NCI-H2196 treated with DMSO at 0.1 percent for 48 hours (cell line): ENCODE results near the gene ASIC4.

Experiments
- DNase-seq: peaks from one replicate; lab custom pipeline; 2025; ENCODE audit not compliant: unreplicated experiment; lab: John Stamatoyannopoulos, UW

The ASIC4 gene

DNA sequence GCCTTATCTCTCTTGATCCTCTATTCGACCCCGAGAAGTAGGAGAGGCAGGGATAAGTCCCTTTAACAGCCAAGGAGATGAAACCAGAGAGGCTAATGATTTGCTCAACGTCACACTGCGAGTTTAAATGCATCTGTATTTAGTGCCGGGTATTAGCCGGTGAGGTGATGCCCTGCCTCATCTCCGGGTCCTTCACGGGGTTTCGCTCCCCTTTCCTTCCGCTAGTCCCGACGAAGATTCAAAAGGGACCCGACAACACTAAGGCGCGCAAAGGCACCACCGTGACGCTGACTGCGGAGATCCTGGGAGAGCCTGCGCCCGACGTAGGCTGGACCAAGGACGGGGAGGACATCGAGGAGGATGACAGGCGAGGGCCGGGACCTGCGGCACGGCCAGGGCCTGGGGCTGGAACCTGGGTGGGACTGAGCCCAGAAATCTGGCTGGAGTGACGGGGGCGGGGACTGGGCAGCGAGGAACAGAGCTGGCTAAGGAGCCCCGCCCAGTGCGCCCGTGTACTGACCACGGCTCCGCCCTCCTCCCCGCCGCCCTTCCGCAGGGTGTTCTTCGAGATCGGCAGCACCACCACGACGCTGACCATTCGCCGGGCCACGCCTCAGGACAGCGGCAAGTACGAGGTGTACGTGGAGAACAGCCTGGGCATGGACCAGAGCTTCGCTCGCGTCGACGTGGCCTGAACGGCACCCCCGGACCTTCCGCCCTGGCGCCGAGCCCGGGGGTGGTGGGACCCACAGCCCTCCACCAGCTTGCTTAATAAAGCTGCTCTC, 16.6 kb upstream of the ASIC4 start:
- DNase-seq = peak; percentile 86

DNA sequence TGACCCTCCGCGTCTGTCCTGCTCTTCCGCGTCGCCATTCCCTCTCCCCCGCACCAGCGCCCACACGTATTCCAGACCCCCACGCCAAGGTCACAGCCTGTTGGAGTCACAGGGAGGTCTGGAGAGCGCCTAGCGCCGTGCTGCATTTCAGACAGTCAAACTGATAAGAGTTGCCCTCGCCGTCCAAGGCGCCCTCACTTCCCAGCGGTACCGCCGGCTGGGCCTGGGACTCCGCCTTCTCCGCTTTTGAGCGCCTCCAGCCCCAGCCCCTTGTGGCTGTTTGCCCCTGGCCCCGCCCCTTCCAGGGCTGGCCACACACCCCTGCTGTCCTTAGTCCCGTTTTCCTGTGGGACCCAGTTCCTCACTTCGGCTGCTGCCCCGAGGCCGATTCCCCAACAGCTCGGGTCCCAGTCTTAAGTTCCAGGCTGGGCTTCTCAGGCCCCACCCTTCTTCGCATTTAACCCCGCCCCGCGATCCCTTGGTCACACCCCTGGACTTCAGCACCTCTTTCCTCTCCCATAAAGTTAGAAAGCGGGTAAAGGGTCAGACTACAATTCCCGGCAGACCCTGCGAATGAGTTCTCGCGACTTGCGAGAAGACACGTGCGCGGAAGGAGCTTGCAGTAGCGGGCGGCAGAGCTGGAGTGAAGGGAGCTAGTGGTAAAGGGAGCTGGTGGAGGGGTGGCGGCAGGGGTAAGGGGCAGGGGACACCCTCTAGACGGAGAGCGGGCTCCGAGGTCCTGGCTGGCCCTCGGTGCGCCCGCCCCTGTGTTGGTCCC, 15.8 kb upstream of the ASIC4 start, which contains the start of gene GMPPA:
Gene GMPPA (plus strand): TSS at position 612 of the 778 bp plus-strand sequence. CDS start 1,085 bp downstream, outside the sequence.
- peak; percentile 93 for DNase-seq

DNA sequence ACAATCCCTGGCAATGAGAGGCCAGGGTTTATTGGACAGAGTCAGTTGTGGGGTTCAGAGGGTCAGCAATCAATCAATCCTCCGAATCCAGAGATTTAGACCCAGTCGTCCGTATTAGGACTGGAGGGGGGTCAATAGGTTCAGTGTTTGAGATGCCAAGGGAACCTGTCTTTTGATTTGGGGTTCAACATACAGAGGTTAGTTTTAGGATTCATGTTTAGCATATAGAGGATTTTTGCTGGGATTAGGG, 15.3 kb upstream of the ASIC4 start:
- DNase-seq = no peak

DNA sequence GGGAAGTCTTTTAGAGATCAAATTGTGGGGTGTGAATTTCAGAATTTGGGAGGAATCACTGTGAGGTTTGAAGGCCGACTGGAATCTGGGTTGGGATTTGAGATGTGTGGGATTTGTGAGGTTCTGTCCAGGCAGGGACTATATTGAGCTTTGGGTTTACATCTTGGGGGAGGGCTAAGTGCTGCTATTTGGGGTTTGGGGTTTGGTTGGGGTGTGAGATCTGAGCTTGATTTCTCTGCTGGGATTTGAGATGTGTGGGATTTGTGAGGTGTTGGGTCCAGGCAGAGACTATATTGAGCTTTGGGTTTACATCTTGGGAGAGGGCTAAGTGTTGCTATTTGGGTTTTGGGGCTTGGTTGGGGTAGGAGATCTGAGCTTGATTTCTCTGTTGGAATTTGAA, 14.7 kb upstream of the ASIC4 start:
- no peak for DNase-seq

DNA sequence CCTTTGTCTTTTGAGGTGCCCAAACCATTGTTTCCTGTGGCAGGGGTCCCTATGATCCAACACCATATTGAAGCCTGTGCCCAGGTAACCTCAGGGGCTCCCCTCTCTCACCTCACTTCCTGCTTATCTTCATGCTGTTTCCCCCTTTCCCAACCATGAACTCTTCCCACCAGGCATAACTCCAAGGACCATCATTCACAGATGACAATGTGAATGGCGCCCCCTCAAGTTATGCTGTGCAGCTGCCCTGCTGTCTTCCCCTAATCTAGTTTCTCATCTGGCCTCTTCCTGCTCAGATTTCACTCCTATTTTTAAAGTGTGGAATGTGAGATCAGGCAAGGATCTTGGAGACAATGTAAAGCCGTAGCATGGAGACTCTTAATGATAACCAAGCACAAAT, 14.1 kb upstream of the ASIC4 start:
- DNase-seq = no peak

DNA sequence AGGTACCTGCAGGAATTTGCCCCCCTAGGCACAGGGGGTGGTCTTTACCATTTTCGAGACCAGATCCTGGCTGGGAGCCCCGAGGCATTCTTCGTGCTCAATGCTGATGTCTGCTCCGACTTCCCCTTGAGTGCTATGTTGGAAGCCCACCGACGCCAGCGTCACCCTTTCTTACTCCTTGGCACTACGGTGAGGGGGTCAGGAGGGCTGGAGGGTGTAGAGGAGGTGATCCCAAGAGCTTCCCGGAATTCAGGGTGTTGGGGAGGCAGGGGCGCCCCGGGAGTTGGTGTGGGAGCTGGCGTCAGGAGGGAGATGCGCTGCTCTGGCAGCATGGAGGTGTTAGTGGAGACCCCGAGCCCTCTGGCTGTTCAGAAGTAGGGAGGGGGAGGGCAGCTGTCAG, 12.4 kb upstream of the ASIC4 start:
- no peak for DNase-seq

DNA sequence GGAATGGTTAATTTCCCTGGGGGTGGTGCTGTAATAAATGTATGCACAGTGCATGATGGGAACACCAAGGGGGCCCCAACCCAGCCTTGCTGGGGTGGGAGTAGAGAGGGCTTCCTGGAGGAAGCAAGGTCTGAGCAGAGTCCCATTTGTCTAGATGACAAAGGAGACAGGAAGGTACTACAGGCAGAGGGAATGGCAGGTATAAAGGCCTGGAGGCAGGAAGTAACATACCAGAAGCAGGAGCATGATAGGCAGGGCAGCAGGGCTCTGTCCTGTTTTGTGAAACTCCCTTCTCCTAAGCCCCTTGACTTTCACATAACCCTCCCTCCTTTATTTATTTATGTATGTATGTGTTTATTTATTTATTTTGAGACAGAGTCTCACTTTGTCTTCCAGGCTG, 11.7 kb upstream of the ASIC4 start:
- DNase-seq = no peak

DNA sequence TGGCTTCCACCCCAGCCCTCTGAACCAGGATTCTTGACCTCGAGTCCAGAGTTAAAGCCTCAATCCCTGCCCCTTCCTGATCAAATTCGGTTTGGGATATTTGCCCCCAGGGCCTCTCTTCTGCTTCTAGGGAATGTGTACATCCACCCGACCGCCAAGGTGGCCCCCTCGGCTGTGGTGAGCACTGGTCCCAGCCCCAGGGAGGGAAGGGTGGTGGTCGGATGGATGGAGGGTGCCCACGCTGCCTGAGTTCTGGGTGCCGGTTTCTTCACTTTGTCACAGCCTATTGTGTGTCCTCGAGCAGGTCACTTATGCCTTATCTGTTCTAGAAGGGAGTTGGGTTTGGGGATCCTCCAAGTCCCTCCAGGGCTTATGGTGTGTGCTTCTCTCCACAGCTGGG, 8.7 kb upstream of the ASIC4 start:
- DNase-seq = no peak

DNA sequence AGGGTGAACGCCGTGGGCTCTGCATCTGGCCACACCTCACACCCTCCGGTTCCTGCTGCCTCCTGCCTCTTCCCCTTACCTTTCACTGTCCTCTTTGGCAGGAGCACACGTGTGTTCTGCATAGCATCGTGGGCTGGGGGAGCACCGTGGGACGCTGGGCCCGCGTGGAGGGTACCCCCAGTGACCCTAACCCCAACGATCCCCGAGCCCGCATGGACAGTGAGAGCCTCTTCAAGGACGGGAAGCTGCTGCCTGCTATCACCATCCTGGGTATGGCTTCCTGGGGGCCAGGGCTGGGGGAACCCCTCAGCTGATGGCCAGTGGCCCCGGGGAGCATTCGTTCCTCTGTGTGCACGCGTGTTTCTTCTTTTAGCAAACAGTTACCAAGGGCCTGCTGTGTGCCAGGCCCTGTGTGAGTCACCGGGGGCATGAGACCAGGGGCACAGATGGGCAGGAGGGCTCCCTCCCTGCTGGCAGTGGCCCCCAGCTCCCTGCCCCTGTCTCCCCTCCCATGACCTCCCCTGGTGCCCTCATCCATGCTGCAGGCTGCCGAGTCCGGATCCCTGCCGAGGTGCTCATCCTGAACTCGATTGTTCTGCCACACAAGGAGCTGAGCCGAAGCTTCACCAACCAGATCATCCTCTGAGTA, 8.0 kb upstream of the ASIC4 start:
- no peak for DNase-seq

DNA sequence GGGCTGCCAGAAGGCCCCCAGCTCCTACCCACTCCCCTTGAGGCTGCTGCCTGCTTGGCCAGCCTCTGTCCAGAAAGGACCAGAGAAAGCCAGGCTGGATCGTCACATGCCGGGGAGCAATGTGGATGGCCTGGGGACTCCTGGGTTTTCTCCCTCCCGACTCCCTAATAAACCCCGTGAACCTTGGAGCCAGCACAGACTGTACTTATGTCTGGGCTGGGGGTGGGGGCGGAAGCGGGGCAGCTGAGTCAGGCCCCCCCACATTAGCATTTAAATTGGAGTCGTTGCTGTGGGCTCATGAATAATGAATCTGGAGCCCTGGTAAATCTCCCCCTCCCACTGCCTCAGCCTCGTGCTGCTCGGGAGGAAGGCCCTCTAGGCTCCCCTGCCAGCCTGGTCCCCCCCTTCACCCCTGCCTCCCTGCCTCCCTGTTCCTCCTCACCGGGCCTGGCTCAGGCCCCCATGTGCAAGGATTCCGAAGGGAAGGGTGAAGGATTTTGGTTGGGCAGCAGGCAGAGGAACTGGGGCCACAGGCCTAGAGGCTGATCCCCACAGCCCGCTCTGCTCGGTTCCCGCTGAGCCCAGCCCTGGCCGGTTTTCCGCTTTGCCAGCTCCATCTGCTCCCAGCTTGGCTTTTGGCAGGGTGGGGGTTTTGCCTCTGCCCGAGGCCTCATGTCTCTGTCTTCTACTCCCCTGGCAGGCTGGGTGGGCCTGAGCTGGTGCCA, 7.3 kb upstream of the ASIC4 start:
- no peak for DNase-seq

DNA sequence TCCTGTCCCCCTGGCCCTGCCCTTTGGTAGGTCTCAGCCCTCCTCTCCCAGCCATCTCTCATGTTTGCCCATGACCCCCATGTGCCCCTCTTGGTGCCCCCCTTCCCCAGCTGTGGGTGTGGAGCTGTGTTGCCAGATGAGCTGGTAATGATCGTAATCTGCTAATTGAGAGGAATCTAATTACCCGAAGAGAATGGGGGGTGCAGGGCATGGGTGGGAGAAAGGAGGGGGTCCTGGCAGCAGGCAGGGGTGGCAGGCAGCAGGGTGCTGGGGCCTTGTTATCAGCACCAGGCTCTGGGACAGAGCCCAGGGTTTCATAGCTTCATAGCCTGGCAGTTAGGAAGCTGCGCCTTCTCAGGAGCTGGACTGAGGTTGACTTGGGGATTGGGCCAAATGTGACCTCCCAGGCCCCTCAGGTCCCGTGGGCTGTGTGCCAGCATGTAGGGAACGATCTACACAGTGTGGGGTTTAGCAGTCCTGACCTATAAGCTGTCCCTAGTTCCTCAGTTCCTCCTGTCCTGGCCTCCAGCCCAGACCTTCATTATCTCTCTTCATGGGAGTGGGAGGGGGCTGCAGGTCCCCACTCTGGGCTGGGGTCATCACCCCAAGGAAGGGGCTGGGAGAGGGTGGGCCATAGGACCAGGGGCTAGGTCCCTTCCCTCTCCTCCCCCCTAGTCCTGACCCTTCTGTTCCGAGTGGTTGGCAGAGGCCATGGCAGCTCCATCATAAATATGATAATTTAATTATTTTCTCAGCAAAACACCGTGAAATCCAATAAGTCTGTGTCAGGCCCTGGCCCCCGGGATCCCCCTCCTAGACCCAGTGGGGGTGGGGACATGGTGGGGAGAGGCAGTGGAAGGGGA, 6.5 kb upstream of the ASIC4 start:
- DNase-seq = no peak

DNA sequence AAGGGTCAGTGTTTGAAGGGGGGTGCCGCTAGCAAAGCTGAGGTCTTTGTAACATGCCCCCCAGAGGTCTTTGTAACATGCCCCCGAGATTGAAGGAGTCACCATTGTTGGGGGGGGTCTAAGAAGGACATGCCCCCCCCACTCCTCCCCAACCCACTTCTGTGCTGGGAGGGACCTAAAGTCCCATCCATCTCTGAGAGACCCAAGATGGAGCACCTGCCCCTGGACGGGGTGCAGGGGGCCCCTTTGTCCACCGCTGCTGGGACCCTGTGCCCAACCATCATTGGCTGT, 5.9 kb upstream of the ASIC4 start:
- no peak for DNase-seq

DNA sequence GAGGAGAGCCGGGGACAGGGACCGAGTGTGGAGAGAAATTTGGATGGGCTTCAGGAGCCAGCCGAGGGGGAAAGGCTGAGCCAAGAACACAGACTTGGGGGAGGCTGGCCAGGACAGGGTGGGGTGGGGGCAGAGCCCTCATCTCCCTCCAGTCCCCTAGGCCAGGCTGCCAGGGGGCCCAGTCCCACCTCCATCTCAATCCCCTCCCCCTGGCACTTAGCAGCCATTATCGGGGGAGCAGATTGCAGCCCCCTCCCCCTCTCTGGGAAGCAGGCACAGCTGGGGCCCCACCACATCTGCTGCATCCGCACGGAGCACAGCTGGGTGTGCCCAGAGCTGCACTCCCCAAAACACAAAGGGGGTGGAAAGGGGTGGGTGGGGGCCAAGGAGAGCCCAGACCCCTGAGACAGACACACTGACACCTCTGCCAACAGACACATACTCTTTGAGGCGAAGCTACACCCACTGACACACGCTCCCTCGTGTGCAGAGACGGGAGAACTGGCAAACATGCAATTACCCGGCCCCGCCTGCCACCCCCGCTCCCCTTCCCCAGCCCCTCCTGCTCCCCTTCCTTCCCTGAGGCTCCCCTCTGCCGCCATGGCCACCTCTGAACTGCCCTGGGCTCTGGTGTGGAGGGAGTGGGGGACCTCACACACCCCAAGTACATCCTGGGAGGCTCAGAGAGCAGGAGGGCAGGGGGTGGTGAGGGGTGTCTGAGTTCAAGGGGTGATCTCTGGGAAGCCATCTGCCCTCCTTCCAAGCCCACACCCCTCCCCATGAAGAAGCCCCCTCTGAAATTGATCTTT, 5.1 kb upstream of the ASIC4 start:
- DNase-seq = no peak

DNA sequence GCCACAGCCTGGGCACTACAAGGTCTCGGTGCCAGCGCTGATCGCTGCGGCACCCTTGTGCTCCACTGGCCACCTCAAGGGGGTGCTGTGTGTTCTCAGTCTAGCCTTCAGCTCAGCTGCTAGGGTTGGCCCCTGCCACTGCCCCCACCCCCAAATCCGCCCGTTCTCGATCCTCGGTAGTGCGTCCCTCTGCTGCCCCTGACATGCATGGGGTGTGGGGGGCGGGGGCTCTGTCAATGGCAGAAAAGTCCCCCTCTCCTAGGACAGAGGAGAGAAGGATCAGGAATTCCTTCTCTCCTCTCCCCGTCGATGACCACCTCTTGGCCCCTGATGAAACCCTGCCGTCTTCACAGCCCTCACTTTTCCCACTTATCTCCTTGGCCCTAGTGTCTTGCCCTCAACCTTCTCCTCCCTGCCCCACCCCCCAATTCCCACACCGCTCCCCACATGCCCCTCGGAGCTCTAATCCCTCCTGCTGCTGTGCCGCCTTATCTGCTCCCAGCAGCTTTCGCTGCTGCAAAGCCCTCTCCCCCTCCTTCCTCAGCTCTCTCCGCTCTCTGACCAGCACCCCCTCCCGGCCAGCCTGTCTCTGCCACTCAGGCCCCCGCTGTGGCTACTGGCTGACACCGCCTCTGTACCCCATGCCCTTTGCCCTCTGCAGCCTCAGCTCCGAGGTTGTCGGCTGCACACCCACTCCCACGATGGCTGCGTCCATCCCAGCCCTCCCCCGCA, 4.3 kb upstream of the ASIC4 start:
- DNase-seq = peak; percentile 24

DNA sequence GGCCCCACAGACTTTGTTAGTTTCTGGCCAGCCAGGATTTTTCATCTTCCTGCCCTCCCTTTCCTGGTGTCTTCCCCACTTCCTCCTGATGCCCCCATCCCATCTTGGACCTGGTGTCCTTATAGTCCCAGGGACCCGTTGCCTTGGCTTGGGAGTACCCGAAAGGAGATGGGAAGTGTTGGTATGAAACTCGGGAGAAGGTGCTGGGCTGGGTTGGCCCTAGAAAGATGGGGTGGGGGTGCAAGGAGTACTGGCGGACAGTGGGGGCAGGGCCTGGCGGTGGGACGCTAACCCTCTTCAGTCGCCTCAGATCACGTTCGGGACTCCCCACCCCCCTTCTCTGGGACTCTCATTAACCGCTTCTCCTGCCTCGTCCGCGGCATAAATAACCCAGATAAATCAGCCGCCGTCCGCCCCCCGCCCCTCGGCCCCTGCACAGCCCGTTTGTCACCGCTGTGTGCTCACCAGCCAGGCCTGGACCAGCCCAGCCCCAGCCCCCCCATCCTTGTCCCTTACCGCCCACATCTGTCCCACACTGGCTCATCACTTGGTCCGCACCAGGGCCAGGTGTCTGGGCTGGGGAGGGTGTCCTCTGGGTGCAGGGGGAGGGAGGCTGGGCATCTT, 3.7 kb upstream of the ASIC4 start:
- no peak for DNase-seq

DNA sequence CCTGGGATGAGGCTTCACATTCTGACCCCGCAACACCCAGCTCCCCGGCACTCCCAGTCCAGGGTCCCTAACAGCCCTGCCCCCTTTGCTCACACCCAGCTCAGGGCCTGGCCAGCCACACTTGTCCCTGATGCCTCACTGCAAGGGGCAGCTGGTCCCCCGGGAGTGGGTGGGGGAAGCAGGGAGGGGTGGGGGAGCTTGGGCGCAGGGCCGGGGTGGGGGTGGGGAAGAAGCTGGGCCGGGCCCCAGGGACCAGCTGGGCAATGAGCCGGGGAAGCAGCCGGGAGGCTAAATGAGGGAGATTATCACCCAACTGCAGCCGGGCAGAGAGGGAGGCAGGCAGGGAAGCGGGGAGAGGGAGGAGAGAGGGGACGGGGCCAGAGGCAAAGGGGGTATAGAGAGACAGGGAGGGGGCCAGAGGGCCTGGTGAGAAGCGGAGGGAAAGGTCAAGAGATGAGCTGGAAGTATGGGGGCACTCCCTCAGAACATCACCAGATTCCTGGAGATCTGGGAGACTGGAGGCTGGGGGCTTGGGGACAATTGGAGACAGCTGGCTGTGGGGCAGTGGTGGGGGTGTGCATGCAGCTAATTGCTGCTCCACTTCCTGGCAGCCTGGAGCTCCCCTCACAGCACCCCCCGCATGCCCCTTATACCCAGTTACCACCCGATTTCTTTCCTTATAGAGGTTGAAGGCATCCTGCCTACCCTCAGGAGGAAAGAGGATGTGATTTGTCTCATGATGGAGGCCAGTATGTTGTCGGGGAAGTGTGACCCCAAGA, 2.5 kb upstream of the ASIC4 start:
- no peak for DNase-seq

DNA sequence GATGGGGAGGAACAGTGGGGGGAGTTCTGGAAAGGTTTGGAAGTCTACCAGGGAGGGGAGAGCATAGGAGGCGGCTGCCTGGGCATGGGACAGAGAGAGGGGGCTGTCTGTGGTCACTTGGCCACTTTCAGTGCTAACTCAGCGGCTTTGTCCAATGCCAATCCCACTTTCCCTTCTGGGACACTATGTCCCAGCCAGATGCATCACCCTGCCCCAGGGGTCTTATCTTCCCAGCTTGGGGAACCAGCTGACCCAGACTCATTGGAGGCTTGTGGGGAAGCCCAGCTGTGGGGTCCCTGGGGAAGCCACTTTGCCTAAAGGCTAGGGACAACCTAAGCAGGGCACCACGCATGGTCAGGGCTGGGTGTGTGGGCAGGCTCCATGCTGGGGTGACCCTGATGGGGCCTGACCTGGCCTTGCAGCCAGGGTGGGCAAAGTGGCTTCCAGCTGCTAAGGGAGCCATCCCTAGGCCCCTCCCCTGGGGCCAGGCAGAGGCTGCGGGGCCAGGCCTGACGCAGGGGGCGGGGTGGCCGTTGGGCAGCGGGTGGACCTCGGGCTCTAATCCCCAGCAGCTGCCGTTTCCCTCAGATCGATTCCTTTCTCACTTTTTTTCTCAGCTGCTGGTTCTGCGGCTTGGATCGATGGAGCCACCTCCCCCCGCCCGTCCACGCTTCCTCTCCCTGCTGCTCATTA, 1.6 kb upstream of the ASIC4 start:
- no peak for DNase-seq

DNA sequence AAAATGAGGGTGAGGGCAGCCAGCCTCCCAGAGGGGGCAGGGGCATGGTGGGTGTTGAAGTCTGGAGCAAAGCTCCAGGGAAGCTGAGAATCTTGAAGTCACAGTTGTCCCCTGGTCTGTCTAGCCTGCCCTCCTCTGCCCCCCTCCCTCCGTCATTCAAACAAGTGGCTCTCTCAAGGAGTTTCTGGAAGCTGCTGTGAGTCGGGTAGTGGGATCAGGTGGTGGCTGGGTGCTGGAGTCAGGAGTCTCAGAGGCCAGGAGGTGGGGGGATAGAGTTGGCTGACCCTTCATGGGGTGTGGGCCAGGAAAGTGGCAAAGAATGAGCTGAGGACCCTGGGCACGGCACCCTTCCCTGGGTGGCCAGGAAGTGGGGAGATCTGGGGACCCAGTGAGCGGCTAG, 495 bp upstream of the ASIC4 start:
- no peak for DNase-seq
